HepG2 (cell line): ENCODE results near the gene PFDN5. TPM values are rescaled to one million over a fixed set of nuclear protein-coding genes. Genes with fewer than 3 reads are reported as not detected.

Experiments
- ATF4 ChIP-seq, 2 experiments: fragments of 450-650 bp in 1 of 2; sonication (generic) in 1 of 2; formaldehyde crosslinking; IDR thresholded peaks; 2 replicates each; pipeline versions ENCODE4 v1.5.0 to v1.8.0; 2020 to 2022; ENCODE audit warnings: mild to moderate bottlenecking in 1 of 2, missing genetic modification reagents in 1 of 2
- GZF1 ChIP-seq: sonication (generic); formaldehyde crosslinking; IDR thresholded peaks from 2 replicates; pipeline ENCODE4 v1.5.1; 2020; ENCODE audit warnings: mild to moderate bottlenecking, missing genetic modification reagents
- HNRNPL ChIP-seq: fragments of 200-400 bp; formaldehyde crosslinking; IDR thresholded peaks from 2 replicates; pipeline ENCODE4 v1.6.1; 2017; ENCODE audit warnings: mild to moderate bottlenecking, low read depth, low read length
- KAT2B ChIP-seq: fragments of 150-350 bp; IDR thresholded peaks from 2 replicates; pipeline ENCODE4 v1.6.1; 2014; ENCODE audit warnings: low read depth, low read length, borderline replicate concordance
- PBX2 ChIP-seq: IDR thresholded peaks from 2 replicates; pipeline ENCODE4 v1.6.1; 2016; ENCODE audit warnings: control low read depth
- REL ChIP-seq: sonication (generic); formaldehyde crosslinking; conservative IDR thresholded peaks from 2 replicates; pipeline ENCODE4 v1.8.0; 2022; ENCODE audit warnings: mild to moderate bottlenecking, missing genetic modification reagents, moderate library complexity
- RXRB ChIP-seq: IDR thresholded peaks from 2 replicates; pipeline ENCODE4 v1.6.1; 2016; ENCODE audit warnings: borderline replicate concordance, missing genetic modification reagents, missing compliant biosample characterization
- ZBTB40 ChIP-seq, 2 experiments: fragments of 450-650 bp in 1 of 2; sonication (generic) in 1 of 2; formaldehyde crosslinking in 1 of 2; IDR thresholded peaks; 2 replicates each; pipeline versions ENCODE4 v1.6.1 to v1.8.0; 2016 to 2022; ENCODE audit warnings: antibody characterized with exemption in 1 of 2, mild to moderate bottlenecking in 1 of 2, missing genetic modification reagents in 1 of 2
- ZNF24 ChIP-seq: fragments of 450-650 bp; IDR thresholded peaks from 2 replicates; pipeline ENCODE4 v1.6.1; 2017; ENCODE audit warnings: antibody characterized with exemption, mild to moderate bottlenecking
- ZNF441 ChIP-seq: sonication (generic); formaldehyde crosslinking; IDR thresholded peaks from 2 replicates; pipeline ENCODE4 v1.7.0; 2021; ENCODE audit warnings: missing genetic modification reagents, borderline replicate concordance
- ZNF574 ChIP-seq: sonication (generic); formaldehyde crosslinking; IDR thresholded peaks from 2 replicates; pipeline ENCODE4 v1.4.0; 2020; ENCODE audit warnings: missing genetic modification reagents
- ZSCAN20 ChIP-seq: sonication (generic); formaldehyde crosslinking; IDR thresholded peaks from 2 replicates; pipeline ENCODE4 v1.4.0; 2020; ENCODE audit warnings: missing genetic modification reagents, mild to moderate bottlenecking, borderline replicate concordance
- ZSCAN21 ChIP-seq: sonication (generic); formaldehyde crosslinking; IDR thresholded peaks from 2 replicates; pipeline ENCODE4 v1.8.0; 2022; ENCODE audit warnings: mild to moderate bottlenecking, missing genetic modification reagents, moderate library complexity, borderline replicate concordance
- ZZZ3 ChIP-seq: sonication (generic); formaldehyde crosslinking; IDR thresholded peaks from 2 replicates; pipeline ENCODE4 v1.4.0; 2020; ENCODE audit warnings: missing genetic modification reagents, mild to moderate bottlenecking, borderline replicate concordance
- polyA plus RNA-seq, 8 experiments: library from polyadenylated mRNA; depleted of rRNA in 3 of 8; stranded (reverse) in 7 of 8; unstranded in 1 of 8; fragments of >200 nt; fragmentation: Illumina TruSeq in 4 of 8; extraction: Trizol in 4 of 8; gene quantifications; 2 replicates each; pipeline versions ENCODE4 v1.2.1 to v1.2.3, GENCODE V29; 2011 to 2016; ENCODE audit warnings: low read depth in 4 of 8, missing spikeins in 1 of 8, mixed read lengths in 1 of 8; ENCODE audit not compliant: insufficient read depth in 1 of 8
- total RNA-seq, 5 experiments: library from RNA; depleted of rRNA; stranded (reverse); fragments of >200 nt; fragmentation: Illumina TruSeq; extraction: Trizol; gene quantifications; 2 replicates each; pipeline ENCODE4 v1.2.3, GENCODE V29; 2016; ENCODE audit warnings: low read depth in 1 of 5

Gene PFDN5
- total and polyA plus RNA-seq, 2 of the 13 experiments (the other 11 are each of a cell fraction or from before 2014, with no cell fraction given), result 449 to 462 TPM

GRCh38 chr12:53299454-53300180, 4.3 kb downstream of the PFDN5 start, which contains the start of gene MYG1 (continued):
- peak; percentile 99 for TF ChIP-seq ZNF574 (CRISPR knock-in tag)
- peak; percentile 94 for TF ChIP-seq ZBTB40 (IDR thresholded peaks at IDR 0.05)
- peak; percentile 34; the same call in 1 of the 2 replicates for TF ChIP-seq ZBTB40 (CRISPR knock-in tag; IDR thresholded peaks at IDR 0.05)
- no peak for TF ChIP-seq ZNF24
- TF ChIP-seq ZSCAN21, result peak; percentile 70; the same call in 1 of the 2 replicates
- TF ChIP-seq ZSCAN20 (CRISPR knock-in tag), result no peak
- TF ChIP-seq RXRB (CRISPR knock-in tag), result peak; percentile 61; the same call in 1 of the 2 replicates
- TF ChIP-seq REL, result no peak; the same call in 1 of the 2 replicates
- 0 out of 2 replicates have a peak, but pooled peaks have one; percentile 68 for TF ChIP-seq HNRNPL
- peak; percentile 79 for TF ChIP-seq ZNF441 (CRISPR knock-in tag)
- no peak for TF ChIP-seq KAT2B
- 0 out of 2 replicates have a peak, but pooled peaks have one; percentile 36 for TF ChIP-seq GZF1 (CRISPR knock-in tag)
- TF ChIP-seq ZZZ3 (CRISPR knock-in tag), result no peak; the same call in 1 of the 2 replicates
- no peak for TF ChIP-seq PBX2 (CRISPR knock-in tag)
- TF ChIP-seq ATF4 (CRISPR knock-in tag; IDR thresholded peaks at IDR 0.05), result no peak
